Stimulated activated CD8-positive, alpha-beta memory T cell treated with anti-CD3 and anti-CD28 coated beads, Interleukin-4, amount 100 ng/mL, for 24 hours (primary cell): ENCODE measurements around the gene L3MBTL3.

Experiments used
- DNase-seq: peaks from one replicate; pipeline ENCODE4 v3.0.0-alpha.2; 2020; ENCODE audit warnings: low read depth

The L3MBTL3 gene

GRCh38 chr6:130018292-130018743, at the start of gene L3MBTL3:
TSS of gene L3MBTL3 (plus strand) at chr6:130018581. CDS start at chr6:130042700, 24,119 bp downstream.
- peak; percentile 82 for DNase-seq

GRCh38 chr6:129969064-129969463, 49.3 kb upstream of the L3MBTL3 start:
- no peak for DNase-seq

- no peak for DNase-seq
Measured at GRCh38 chr6:129976110-129976509, 42.3 kb upstream of the L3MBTL3 start.

- DNase-seq, result no peak
Measured at GRCh38 chr6:129978148-129978916, 40.0 kb upstream of the L3MBTL3 start.

- DNase-seq, result no peak
Measured at GRCh38 chr6:129980821-129981220, 37.6 kb upstream of the L3MBTL3 start.

- no peak for DNase-seq
Measured at GRCh38 chr6:129981598-129981997, 36.8 kb upstream of the L3MBTL3 start.

- no peak for DNase-seq
Measured at GRCh38 chr6:129989396-129989795, 29.0 kb upstream of the L3MBTL3 start.

- DNase-seq, result no peak
Measured at GRCh38 chr6:129992881-129993280, 25.5 kb upstream of the L3MBTL3 start.

GRCh38 chr6:129994410-129994809, 24.0 kb upstream of the L3MBTL3 start:
- no peak for DNase-seq

GRCh38 chr6:129996387-129996786, 22.0 kb upstream of the L3MBTL3 start:
- no peak for DNase-seq

- no peak for DNase-seq
Measured at GRCh38 chr6:130000526-130001421, 17.6 kb upstream of the L3MBTL3 start.

GRCh38 chr6:130008236-130008873, 10.0 kb upstream of the L3MBTL3 start:
- no peak for DNase-seq

GRCh38 chr6:130009146-130009545, 9.2 kb upstream of the L3MBTL3 start:
- DNase-seq, result no peak

- DNase-seq, result no peak
Measured at GRCh38 chr6:130010387-130010786, 8.0 kb upstream of the L3MBTL3 start.

GRCh38 chr6:130012728-130013127, 5.7 kb upstream of the L3MBTL3 start:
- DNase-seq, result no peak

GRCh38 chr6:130018744-130019325, 454 bp downstream of the L3MBTL3 start:
- peak; percentile 11 for DNase-seq

GRCh38 chr6:130019326-130020072, 1.1 kb downstream of the L3MBTL3 start:
- peak; percentile 11 for DNase-seq

- peak; percentile 17 for DNase-seq
Measured at GRCh38 chr6:130020073-130020906, 1.9 kb downstream of the L3MBTL3 start.

- peak; percentile 44 for DNase-seq
Measured at GRCh38 chr6:130020907-130021629, 2.7 kb downstream of the L3MBTL3 start.

- DNase-seq, result no peak
Measured at GRCh38 chr6:130026859-130027258, 8.5 kb downstream of the L3MBTL3 start.
